AG04450 (cell line): Measurements from ENCODE around the gene SERAC1. TPM values are rescaled to one million over a fixed set of nuclear protein-coding genes. Genes with fewer than 3 reads are reported as not detected.
"Not testable (repeated sequence)": the region's sequence is repeated elsewhere in the genome, so short reads cannot be mapped to it uniquely, and the experiment has no call there.

Experiments used
- CTCF ChIA-PET: fragments of 300-600, 350-600 bp; formaldehyde crosslinking; extraction: SDS; loops from one replicate; lab custom pipeline; 2022; ENCODE audit warnings: antibody characterized with exemption, inconsistent platforms; lab: Charles Lee
- POLR2A ChIA-PET: fragments of 350-600 bp; formaldehyde crosslinking; extraction: SDS; loops from one replicate; lab custom pipeline; 2021; ENCODE audit warnings: antibody characterized with exemption, inconsistent platforms; lab: Yijun Ruan, JAX
- DNase-seq: peaks from one replicate; pipeline ENCODE4 v3.0.0-alpha.2; 2011; ENCODE audit warnings: low read depth, low spot score
- H3K27ac ChIP-seq: one replicate; pipeline ENCODE4 v1.5.1; 2012; ENCODE audit warnings: low read depth, low read length, control low read depth
- H3K27me3 ChIP-seq: one replicate; pipeline ENCODE4 v1.6.0; 2012; ENCODE audit warnings: low read length; ENCODE audit not compliant: control insufficient read depth, insufficient read depth
- H3K4me3 ChIP-seq: 2 replicates; pipeline ENCODE4 v1.5.1; 2011; ENCODE audit warnings: mild to moderate bottlenecking, low read depth, low read length, control low read depth
- H3K9me3 ChIP-seq: 2 replicates; pipeline ENCODE4 v1.5.1; 2012; ENCODE audit warnings: low read length; ENCODE audit not compliant: control insufficient read depth, insufficient read depth
- CTCF ChIP-seq: IDR thresholded peaks from 2 replicates; pipeline ENCODE4 v1.5.1; 2011; ENCODE audit warnings: low read depth, low read length, control low read depth, inconsistent platforms
- polyA plus RNA-seq: library from polyadenylated mRNA; depleted of rRNA; stranded (reverse); fragments of >200 nt; gene quantifications from 2 replicates; pipeline ENCODE4 v1.2.3, GENCODE V29; 2011

SERAC1 gene
- polyA plus RNA-seq, 1 experiment = 14.5 TPM

- CTCF ChIA-PET = interaction anchor here (0.6 kb wide), 1 partner anchor 470 kb away, joined by 3 read pairs; no protein-coding TSS in a partner anchor
- H3K27me3 ChIP-seq = no peaks in the 10 kb centered on the region
- no peak for DNase-seq
- TF ChIP-seq CTCF = no peak
- POLR2A ChIA-PET = no interaction called here
- no peaks in the 10 kb centered on the region; the same call in 1 of the 2 replicates for H3K9me3 ChIP-seq
- H3K27ac ChIP-seq = no peak overlapping the region
- no peak overlapping the region for H3K4me3 ChIP-seq
Observed at GRCh38 chr6:158172001-158172400, 3.9 kb upstream of the SERAC1 start.

GRCh38 chr6:158170656-158171081 is 2.6 kb upstream of the SERAC1 start:
- H3K9me3 ChIP-seq = no peaks in the 10 kb centered on the region; the same call in 1 of the 2 replicates
- DNase-seq = peak; percentile 63
- H3K27ac ChIP-seq = peak overlapping the region; percentile 84
- no peak for TF ChIP-seq CTCF
- no peak overlapping the region for H3K4me3 ChIP-seq
- ChIA-PET CTCF (no interaction called here), POLR2A (no interaction called here)
- no peaks in the 10 kb centered on the region for H3K27me3 ChIP-seq

- not testable (repeated sequence) for H3K27ac ChIP-seq
Observed at GRCh38 chr6:158169634-158170033, 1.6 kb upstream of the SERAC1 start.

GRCh38 chr6:158165919-158166416 is 2.1 kb downstream of the SERAC1 start:
- no peaks in the 10 kb centered on the region for H3K27me3 ChIP-seq
- H3K27ac ChIP-seq = no peak overlapping the region

More at GRCh38 chr6:158169634-158170033, 1.6 kb upstream of the SERAC1 start:
- H3K9me3 ChIP-seq, H3K27me3 ChIP-seq, H3K4me3 ChIP-seq, DNase-seq, POLR2A ChIA-PET: not testable (repeated sequence)
- CTCF ChIA-PET = interaction anchor here (0.6 kb wide), 1 partner anchor 414 kb away, joined by 3 read pairs; no protein-coding TSS in a partner anchor

GRCh38 chr6:158164579-158165170 is 3.4 kb downstream of the SERAC1 start:
- ChIA-PET POLR2A (no interaction called here), CTCF (interaction anchor here (0.6 kb wide), 1 partner anchor 17 kb away, joined by 3 read pairs; no protein-coding TSS in a partner anchor)
- H3K9me3 ChIP-seq = no peaks in the 10 kb centered on the region; the same call in 1 of the 2 replicates
- no peak for DNase-seq
- H3K27ac ChIP-seq = no peak overlapping the region
- H3K4me3 ChIP-seq = no peak overlapping the region
- no peak for TF ChIP-seq CTCF
- H3K27me3 ChIP-seq = no peaks in the 10 kb centered on the region

More at GRCh38 chr6:158165919-158166416, 2.1 kb downstream of the SERAC1 start:
- H3K4me3 ChIP-seq = no peak overlapping the region
- POLR2A ChIA-PET = no interaction called here
- CTCF ChIA-PET = no interaction called here
- no peaks in the 10 kb centered on the region; the same call in 1 of the 2 replicates for H3K9me3 ChIP-seq
- DNase-seq = no peak
- TF ChIP-seq CTCF = no peak
